ENCODE data around the gene SLC6A19.

The SLC6A19 gene

DNA sequence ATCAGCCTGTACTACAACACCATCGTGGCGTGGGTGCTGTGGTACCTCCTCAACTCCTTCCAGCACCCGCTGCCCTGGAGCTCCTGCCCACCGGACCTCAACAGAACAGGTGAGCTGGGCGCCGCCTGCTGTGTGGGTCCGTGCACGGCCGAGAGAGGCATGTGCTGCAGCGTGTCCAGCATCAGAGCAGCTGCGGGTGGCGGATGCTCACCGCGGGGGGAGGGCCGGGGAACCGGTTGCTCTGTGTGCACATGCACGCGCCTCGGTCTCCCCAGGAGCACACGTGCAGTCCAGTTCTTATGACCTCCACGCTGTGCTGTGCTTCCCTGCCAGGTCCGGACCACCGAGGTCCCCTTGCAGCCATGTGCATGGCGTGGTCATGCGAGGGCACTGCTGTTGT, 31.4 kb downstream of the SLC6A19 start:
- Histone ChIP-seq H3K4me3 (no peak overlapping the region), H3K27ac (no peak overlapping the region)

GRCh38 chr5:1235379-1235778, 34.0 kb downstream of the SLC6A19 start:
- no peak overlapping the region for H3K27ac ChIP-seq
- no peak overlapping the region for H3K4me3 ChIP-seq

- Histone ChIP-seq H3K4me3 (no peak overlapping the region), H3K27ac (no peak overlapping the region)
These were observed 34.4 kb downstream of the SLC6A19 start for GRCh38 chr5:1235838-1236237.

DNA sequence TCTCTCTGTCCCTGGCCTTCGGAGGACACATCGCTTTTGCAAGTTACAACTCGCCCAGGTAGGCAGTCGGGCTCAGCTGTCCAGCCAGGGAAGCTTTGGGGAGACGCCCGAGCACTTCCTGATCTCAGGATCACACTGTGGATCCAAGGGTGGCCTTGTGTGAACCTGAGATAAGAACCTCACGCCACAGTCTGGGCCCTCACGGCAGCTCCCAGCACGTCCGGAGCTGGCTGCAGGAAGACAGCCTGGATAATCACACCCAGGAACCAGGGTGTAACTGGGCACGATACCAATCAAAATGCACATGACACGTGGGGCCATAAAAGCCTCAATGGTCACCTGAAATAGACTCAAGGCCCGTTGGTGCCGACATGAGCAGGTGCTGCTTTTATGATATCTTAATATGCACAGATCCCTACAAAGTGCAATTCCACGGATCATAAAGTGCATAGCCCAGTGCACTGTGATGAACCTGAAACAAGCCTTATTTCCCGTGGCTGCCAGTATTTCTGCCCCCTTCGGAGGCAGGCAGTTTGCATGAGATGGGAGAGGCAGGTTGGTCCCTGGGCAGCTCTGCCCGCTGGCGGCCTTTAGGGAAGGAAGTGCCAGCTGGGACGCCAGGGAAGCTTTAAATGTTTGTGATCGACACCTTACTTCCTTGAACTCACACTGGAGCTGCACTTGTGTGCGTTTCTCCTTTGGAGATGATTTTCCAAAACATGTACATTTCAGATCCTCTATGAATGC, 38.3 kb downstream of the SLC6A19 start:
- H3K27ac ChIP-seq = no peak overlapping the region
- H3K4me3 ChIP-seq = no peak overlapping the region

DNA sequence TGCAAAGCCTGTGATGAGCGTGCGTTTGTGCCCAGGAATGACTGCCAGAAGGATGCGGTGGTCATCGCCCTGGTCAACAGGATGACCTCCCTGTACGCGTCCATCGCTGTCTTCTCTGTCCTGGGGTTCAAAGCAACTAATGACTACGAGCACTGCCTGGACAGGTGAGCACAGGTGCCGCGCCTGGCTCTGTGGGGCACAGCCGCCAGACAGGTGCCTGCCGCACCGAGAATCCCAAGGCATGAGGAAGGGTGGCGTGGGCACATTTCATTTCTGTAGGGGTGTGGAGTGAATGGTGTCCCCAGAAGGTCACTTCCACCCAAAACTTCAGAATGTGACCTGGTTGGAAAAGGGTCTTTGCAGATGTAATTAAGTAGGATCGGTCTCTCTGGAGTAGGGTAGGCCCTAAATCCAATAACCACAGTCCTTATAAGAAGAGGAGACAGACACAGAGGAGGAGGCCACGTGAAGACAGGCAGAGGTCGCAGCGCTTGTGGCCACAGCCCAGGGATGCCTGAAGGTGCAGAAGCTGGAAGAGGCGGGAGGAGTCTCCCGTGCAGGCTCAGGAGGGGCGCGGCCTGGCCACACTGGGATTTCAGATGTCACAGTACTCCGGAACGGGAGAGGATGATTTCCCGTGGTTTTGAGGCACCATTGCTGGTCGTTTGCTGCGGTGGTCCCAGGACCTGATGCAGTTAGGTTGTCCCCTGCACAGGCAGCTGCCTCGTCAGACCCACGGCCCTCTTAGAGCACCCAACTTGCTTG, 39.3 kb downstream of the SLC6A19 start:
- H3K4me3 ChIP-seq = no peak overlapping the region
- no peak overlapping the region for H3K27ac ChIP-seq

DNA sequence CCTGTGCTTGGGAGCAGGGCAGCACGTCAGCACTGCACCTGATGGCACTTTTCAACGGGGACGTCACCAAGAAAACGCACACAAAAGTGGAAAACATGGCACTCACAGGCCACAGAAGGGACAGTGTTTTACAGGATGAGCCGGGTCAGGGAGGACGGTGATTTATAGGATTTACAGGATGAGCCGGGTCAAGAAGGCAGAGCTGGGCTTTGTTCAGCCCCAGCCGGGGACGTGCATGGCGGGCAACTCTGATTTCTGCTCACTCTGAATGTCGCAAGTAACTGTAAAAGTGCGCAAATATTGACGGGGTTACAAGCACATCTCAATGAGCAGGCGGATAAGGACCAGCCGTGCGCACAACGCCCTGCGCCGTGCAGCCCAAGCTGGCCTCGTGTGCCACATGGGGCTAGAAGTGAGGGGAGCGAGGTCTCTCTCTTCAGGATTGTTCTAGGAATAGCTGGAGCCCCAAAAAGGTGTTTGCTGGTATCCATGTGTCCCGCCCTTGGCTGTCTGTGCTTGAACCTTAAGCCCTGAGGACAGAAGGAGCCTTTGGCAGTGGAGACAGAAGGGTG, 40.2 kb downstream of the SLC6A19 start:
- Histone ChIP-seq H3K27ac (no peak overlapping the region), H3K4me3 (no peak overlapping the region)

GRCh38 chr5:1242733-1243486, 41.5 kb downstream of the SLC6A19 start:
- H3K27ac ChIP-seq = no peak overlapping the region
- H3K4me3 ChIP-seq = no peak overlapping the region

DNA sequence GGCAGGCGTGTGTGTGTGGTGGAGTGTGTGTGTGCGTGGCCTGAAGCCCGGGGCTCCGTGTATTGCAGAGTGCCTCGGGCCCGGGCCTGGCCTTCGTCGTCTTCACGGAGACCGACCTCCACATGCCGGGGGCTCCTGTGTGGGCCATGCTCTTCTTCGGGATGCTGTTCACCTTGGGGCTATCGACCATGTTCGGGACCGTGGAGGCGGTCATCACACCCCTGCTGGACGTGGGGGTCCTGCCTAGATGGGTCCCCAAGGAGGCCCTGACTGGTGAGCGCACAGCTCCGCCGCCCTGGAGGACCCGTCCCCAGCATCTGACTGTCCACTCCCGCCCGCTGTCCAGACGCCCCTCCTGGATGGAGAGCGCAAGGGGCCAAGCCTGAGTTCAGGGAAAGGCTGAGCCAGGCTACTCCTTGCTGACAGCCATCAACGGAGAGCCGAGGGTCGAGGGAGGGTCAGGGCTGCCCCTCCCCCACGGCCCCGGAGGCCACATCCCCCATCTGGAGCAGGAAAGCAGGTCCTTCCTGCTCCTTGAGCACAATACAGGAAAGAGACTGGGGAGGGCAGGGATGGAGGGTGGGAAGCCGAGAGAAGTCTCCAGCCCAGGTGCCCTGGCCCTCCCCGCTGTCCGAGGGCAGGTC, 42.2 kb downstream of the SLC6A19 start:
- Histone ChIP-seq H3K4me3 (no peak overlapping the region), H3K27ac (no peak overlapping the region)

- H3K4me3 ChIP-seq = no peak overlapping the region
- no peak overlapping the region for H3K27ac ChIP-seq
These were observed 42.9 kb downstream of the SLC6A19 start for GRCh38 chr5:1244255-1244654.

GRCh38 chr5:1244976-1245375, 43.6 kb downstream of the SLC6A19 start:
- H3K27ac ChIP-seq = no peak overlapping the region
- H3K4me3 ChIP-seq = no peak overlapping the region

DNA sequence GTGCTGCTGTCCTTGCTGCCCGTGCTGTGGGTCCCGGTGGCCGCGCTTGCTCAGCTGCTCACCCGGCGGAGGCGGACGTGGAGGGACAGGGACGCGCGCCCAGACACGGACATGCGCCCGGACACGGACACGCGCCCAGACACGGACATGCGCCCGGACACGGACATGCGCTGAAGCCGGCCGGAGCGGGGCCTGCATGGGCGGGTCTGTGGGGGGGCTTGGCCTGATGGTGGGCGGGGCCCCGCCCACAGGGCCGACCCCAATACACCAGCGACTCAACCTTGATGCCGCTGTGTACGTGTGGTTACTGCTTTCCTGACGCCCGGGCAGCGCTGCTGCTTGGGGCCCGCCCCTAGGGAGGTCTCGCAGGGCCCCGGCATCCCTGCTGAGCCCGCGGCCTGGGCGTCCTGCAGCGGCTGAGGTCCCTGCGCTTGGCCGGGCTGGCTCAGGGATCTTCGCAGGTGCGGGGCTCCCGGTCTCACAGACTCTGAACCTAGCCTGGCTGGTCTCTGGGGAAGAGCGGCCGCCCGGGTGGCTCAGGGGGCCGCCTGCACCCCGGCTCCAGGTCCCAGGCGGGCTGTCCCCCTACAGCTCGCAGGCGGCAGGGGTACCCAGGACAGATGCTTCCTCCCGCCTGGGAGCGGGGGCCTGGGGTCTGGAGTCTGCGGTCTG, 44.6 kb downstream of the SLC6A19 start:
- H3K27ac ChIP-seq = no peak overlapping the region
- H3K4me3 ChIP-seq = no peak overlapping the region

GRCh38 chr5:1246711-1247431, 45.5 kb downstream of the SLC6A19 start:
- no peak overlapping the region for H3K27ac ChIP-seq
- no peak overlapping the region for H3K4me3 ChIP-seq

DNA sequence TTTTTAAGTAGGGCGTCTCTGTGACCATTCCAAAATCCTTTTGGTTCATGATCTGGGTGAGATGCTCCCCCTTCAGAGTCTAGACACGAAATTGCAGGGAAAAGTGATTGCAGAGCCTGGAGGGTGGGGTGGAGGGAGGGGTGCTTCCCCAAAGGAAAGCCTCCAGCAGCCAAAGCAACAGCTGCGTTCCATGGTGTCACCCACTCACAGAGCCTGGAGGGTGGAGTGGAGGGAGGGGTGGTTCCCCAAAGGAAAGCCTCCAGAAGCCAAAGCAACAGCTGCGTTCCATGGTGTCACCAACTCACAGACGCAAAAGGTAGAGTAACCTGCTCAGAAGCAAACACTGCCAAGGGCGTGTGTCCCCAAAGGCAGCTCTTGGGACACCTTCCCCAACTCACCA, 46.4 kb downstream of the SLC6A19 start:
- no peak overlapping the region for H3K4me3 ChIP-seq
- no peak overlapping the region for H3K27ac ChIP-seq

DNA sequence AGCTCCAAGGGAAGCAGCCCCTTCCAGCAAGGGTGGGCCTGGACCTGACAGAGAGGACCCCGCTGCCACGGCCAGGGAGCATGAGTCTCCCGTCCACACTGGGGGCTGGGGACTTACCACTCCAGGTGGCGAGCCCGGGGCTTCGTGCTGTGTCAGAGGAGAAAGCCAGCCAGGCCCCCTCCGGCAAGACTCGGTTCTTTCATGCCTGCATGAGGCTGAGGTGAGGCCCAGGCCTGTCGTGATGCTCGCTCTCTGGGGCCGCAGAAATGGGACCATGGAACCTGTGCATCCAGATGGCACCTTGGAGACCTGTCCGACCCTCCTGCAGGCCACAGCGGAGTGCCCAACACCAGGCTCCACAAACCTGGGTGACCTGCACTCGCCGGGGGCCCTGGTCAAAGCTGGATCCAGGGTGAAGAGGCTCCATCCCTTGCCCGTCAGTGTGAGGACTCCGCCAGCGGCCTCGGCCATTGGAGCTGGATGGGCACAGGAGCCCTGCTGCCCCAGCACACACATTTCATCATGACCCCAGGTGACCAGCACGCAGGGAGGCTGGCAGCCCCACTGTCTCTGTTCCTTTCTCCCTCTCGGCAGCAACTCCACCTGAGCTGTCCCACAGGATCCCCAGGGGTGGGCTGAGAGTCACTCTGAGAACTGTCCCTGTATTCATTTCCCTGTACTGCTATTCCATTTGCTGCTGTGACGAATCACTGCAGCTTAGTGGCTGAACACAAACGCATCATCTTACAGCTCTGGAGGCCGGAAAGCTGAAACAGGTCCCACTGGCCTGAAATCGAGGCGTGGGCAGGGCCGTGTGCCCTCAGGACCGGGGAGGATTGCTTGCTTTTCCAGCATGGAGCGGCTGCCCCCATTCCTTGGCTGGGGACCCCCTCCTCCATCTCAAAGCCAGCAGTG, 48.2 kb downstream of the SLC6A19 start:
- H3K27ac ChIP-seq = no peak overlapping the region
- H3K4me3 ChIP-seq = no peak overlapping the region

GRCh38 chr5:1251678-1252580, 50.5 kb downstream of the SLC6A19 start:
- no peak overlapping the region for H3K27ac ChIP-seq
- no peak overlapping the region for H3K4me3 ChIP-seq

- Histone ChIP-seq H3K27ac (no peak overlapping the region), H3K4me3 (no peak overlapping the region)
These were observed 51.3 kb downstream of the SLC6A19 start for GRCh38 chr5:1252681-1253080.

Data from skin epidermis (tissue), 12 donors.